ENCODE measurements around the gene SLC66A2. TPM values are rescaled to one million over a fixed set of nuclear protein-coding genes. Genes with fewer than 3 reads are reported as not detected.

Gene SLC66A2
- total and polyA plus RNA-seq, 10 of the 15 experiments (the other 5 are each of a cell fraction or from before 2014, with no cell fraction given), result 0.69 to 42.5 (median 14.8) TPM

DNA sequence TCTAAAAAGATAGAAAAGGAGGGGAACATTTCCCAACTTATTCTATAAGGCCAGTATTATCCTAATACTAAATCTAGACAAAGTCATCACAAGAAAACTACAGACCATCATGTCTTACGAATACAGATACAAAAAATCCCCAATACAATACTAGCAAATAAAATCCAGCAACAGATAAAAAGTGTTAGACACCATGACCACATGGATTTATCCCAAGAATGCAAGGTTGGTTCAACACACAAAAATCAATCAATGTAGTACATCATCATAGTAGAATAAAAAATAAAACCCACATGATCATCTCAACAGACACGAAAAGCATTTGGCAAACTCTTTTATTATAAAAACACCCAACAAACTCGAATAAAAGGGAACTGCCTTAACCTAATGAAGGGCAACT lies 18.5 kb downstream of the SLC66A2 start:
- in situ Hi-C loops (cut with MboI), result no loop called here
- no peak for ATAC-seq

DNA sequence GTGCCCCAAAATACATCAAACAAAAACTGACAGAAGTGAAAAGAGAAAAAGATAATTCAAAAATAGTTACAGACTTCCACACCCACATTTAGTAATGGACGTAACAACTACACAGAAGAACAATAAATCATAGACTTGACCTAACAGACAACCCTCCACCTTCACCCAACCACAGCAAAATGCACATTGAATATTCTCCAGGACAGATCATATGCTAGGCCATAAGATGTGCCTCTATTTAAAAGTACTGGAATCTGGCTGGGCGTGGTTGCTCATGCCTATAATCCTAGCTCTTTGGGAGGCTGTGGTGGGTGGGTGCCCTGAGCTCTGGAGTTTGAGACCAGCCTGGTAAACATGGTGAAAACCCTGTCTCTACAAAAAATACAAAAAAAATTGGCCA lies 20.0 kb downstream of the SLC66A2 start:
- intact Hi-C loops (cut with micrococcal nuclease; ENCODE audit: unreplicated experiment) (no loop called here), in situ Hi-C loops (cut with MboI) (no loop called here)
- Histone ChIP-seq H3K79me2 (ENCODE audit: control insufficient read depth, insufficient read depth, low read length) (peaks cover 3% of the 10 kb centered on the region), H3K4me2 (ENCODE audit: control insufficient read depth, insufficient read depth) (no peak overlapping the region), H3K4me3 (no peak overlapping the region), H3K27ac (ENCODE audit: control insufficient read depth, insufficient read depth) (no peak overlapping the region), H3K4me1 (ENCODE audit: control insufficient read depth, insufficient read depth, low read length) (no peaks in the 10 kb centered on the region), H3K36me3 (ENCODE audit: control insufficient read depth in 2 of 2, insufficient read depth in 2 of 2, low read length in 1 of 2) (peaks cover 10 to 12% of the 10 kb centered on the region in 2 experiments), H2AFZ (ENCODE audit: control insufficient read depth, low read depth, low read length) (no peak overlapping the region), H3K9ac (ENCODE audit: control insufficient read depth, insufficient read depth, low read length) (no peak overlapping the region), H3K9me3 (replicated peaks; ENCODE audit: control insufficient read depth, insufficient read depth, low read length) (peaks cover 26% of the 10 kb centered on the region), H4K20me1 (ENCODE audit: control insufficient read depth, insufficient read depth) (no peaks in the 10 kb centered on the region), H3K27me3 (replicated peaks in 1 of 2; ENCODE audit: control insufficient read depth in 2 of 2, insufficient read depth in 2 of 2, low read length in 1 of 2) (no peaks in the 10 kb centered on the region)
- FAIRE-seq (no peak), ATAC-seq (no peak), DNase-seq (ENCODE audit: low read depth, low spot score) (no peak)
- ChIA-PET POLR2A (no interaction called here), SMC1A (ENCODE audit: uncharacterized antibody, unreplicated experiment) (interaction anchor here (0.8 kb wide), 1 partner anchor 13 kb away, joined by 3 read pairs; no protein-coding TSS in a partner anchor), CTCF (no interaction called here), RAD21 (ENCODE audit: unreplicated experiment) (no interaction called here)
- 98% methylated on average over 2 of the region's 2 CpGs for WGBS (ENCODE audit: insufficient coverage, insufficient replicate concordance, low lambda C conversion rate, missing lambda C conversion rate)
- no TSS peak for BruUV-seq (replicated peaks)
- TF ChIP-seq SIX5 (IDR thresholded peaks at IDR 0.05; ENCODE audit: low read depth, low read length, severe bottlenecking) (no peak), POLR2A (IDR thresholded peaks at IDR 0.05; ENCODE audit: low read depth, low read length) (no peak), RUNX3 (IDR thresholded peaks at IDR 0.05; ENCODE audit: low read length) (no peak), TCF12 (IDR thresholded peaks at IDR 0.05; ENCODE audit: low read depth, low read length) (no peak)

More for the DNA sequence above, 18.5 kb downstream of the SLC66A2 start:
- H2AFZ ChIP-seq (ENCODE audit: control insufficient read depth, low read depth, low read length), result no peak overlapping the region
- TF ChIP-seq CBX5 (IDR thresholded peaks at IDR 0.05; ENCODE audit: low read depth), result 0 out of 2 replicates have a peak, but pooled peaks have one; percentile 42
- TF ChIP-seq SIX5 (IDR thresholded peaks at IDR 0.05; ENCODE audit: low read depth, low read length, severe bottlenecking), result no peak
- no peaks in the 10 kb centered on the region for H3K4me1 ChIP-seq (ENCODE audit: control insufficient read depth, insufficient read depth, low read length)
- FAIRE-seq (no peak), DNase-seq (ENCODE audit: low read depth, low spot score) (no peak)
- no peaks in the 10 kb centered on the region for H4K20me1 ChIP-seq (ENCODE audit: control insufficient read depth, insufficient read depth)
- ChIA-PET SMC1A (ENCODE audit: uncharacterized antibody, unreplicated experiment) (no interaction called here), POLR2A (no interaction called here), CTCF (no interaction called here), RAD21 (ENCODE audit: unreplicated experiment) (no interaction called here)
- 68% methylated on average over 3 of the region's 3 CpGs for WGBS (ENCODE audit: insufficient coverage, insufficient replicate concordance, low lambda C conversion rate, missing lambda C conversion rate)
- peaks cover 10 to 11% of the 10 kb centered on the region in 2 experiments for H3K36me3 ChIP-seq (ENCODE audit: control insufficient read depth in 2 of 2, insufficient read depth in 2 of 2, low read length in 1 of 2)
- H3K4me2 ChIP-seq (ENCODE audit: control insufficient read depth, insufficient read depth), result no peak overlapping the region
- peaks cover 3% of the 10 kb centered on the region for H3K79me2 ChIP-seq (ENCODE audit: control insufficient read depth, insufficient read depth, low read length)
- no peak overlapping the region for H3K4me3 ChIP-seq
- H3K27me3 ChIP-seq (replicated peaks in 1 of 2; ENCODE audit: control insufficient read depth in 2 of 2, insufficient read depth in 2 of 2, low read length in 1 of 2), result no peaks in the 10 kb centered on the region
- BruUV-seq (replicated peaks), result no TSS peak
- H3K9me3 ChIP-seq (replicated peaks; ENCODE audit: control insufficient read depth, insufficient read depth, low read length), result peaks cover 26% of the 10 kb centered on the region
- intact Hi-C loops (cut with micrococcal nuclease; ENCODE audit: unreplicated experiment), result no loop called here
- H3K27ac ChIP-seq (ENCODE audit: control insufficient read depth, insufficient read depth), result no peak overlapping the region
- no peak overlapping the region for H3K9ac ChIP-seq (ENCODE audit: control insufficient read depth, insufficient read depth, low read length)

All from GM12878 (cell line).